ENCODE results near the gene ZNF410.

ZNF410 gene

GRCh38 chr14:73958591-73958990 is 71.9 kb downstream of the ZNF410 start:
- no peak for DNase-seq

DNA sequence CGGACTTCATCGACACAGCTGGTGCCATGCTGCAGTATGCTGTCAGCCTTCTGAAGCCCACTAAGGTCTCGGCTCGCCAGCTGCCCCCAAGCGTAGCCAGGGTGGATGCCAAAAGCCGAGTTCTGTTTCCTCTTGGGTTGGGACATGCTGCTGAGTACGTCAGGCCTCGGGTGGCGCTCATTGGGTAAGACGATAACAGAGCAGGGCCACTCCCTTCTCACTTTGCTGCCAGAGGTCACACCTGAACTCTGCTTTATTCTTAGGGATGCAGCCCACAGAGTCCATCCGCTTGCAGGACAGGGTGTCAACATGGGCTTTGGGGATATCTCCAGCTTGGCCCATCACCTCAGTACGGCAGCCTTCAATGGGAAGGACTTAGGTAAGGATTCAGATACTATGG is 74.5 kb downstream of the ZNF410 start:
- no peak for DNase-seq

DNA sequence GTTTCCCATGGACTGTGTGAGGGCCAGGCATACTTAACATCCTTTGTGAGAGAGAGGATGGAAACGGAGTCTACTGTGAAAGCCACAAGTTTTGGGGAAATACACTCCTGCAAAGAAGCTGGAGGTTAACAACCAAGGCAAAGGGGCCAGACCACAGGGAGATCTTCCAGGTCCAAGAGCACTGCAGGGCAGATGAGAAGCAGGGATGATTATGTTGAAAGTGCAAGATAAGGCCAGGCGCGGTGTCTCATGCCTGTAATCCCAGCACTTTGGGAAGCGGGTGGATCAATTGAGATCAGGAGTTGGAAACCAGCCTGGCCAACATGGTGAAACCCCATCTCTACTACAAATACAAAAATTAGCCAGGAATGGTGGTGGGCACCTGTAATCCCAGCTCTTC is 78.6 kb downstream of the ZNF410 start:
- no peak for DNase-seq

- DNase-seq = no peak
Measured at GRCh38 chr14:73968885-73969284, 82.2 kb downstream of the ZNF410 start.

- DNase-seq = no peak
Measured at GRCh38 chr14:73973497-73973896, 86.8 kb downstream of the ZNF410 start.

DNA sequence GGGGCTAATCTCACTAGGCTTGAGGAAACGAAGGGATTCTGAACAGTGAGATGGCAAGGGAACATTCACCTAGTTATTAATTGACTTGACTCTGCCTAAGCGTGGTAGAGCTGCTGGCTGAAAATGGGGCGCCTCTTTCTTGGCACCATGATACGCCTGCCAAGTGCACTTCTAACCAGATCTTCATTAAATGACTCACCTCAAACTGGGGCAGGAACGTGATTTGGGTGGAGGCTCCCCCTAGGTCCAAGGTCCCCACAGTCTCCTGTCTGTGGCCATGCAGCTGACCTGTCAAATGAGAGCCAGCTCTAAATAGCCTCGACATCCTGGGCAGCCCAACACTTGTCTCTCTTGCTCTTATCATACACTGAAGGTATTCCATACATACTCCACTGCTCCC is 89.5 kb downstream of the ZNF410 start:
- DNase-seq = no peak

GRCh38 chr14:73977896-73978295 is 91.2 kb downstream of the ZNF410 start:
- DNase-seq = no peak
